SH-SY5Y (cell line): ENCODE data around the gene HMGXB3.

ENCODE experiments used
- GATA2 ChIP-seq: IDR thresholded peaks from 2 replicates; pipeline ENCODE4 v1.6.1; 2011; ENCODE audit warnings: mild to moderate bottlenecking, low read depth, low read length
- GATA3 ChIP-seq: IDR thresholded peaks from 2 replicates; pipeline ENCODE4 v1.6.1; 2011; ENCODE audit warnings: low read depth, mild to moderate bottlenecking, low read length, moderate library complexity

The HMGXB3 gene

GRCh38 chr5:150064681-150065220 lies 64.2 kb downstream of the HMGXB3 start:
- no peak for TF ChIP-seq GATA3
- TF ChIP-seq GATA2: no peak

- no peak for TF ChIP-seq GATA2
- TF ChIP-seq GATA3: no peak
Observed at GRCh38 chr5:150065346-150065745, 64.8 kb downstream of the HMGXB3 start.

- TF ChIP-seq GATA3: no peak
- no peak for TF ChIP-seq GATA2
Observed at GRCh38 chr5:150065886-150066285, 65.3 kb downstream of the HMGXB3 start.

- TF ChIP-seq GATA3 (no peak), GATA2 (no peak)
Observed at GRCh38 chr5:150066436-150066835, 65.9 kb downstream of the HMGXB3 start.

GRCh38 chr5:150066901-150067396 lies 66.4 kb downstream of the HMGXB3 start:
- no peak for TF ChIP-seq GATA3
- no peak for TF ChIP-seq GATA2

- TF ChIP-seq GATA3 (no peak), GATA2 (no peak)
Observed at GRCh38 chr5:150067405-150067960, 66.9 kb downstream of the HMGXB3 start.

- TF ChIP-seq GATA3: no peak
- no peak for TF ChIP-seq GATA2
Observed at GRCh38 chr5:150068071-150068470, 67.5 kb downstream of the HMGXB3 start.

- TF ChIP-seq GATA3 (no peak), GATA2 (no peak)
Observed at GRCh38 chr5:150068472-150068871, 67.9 kb downstream of the HMGXB3 start.

GRCh38 chr5:150068961-150069645 lies 68.6 kb downstream of the HMGXB3 start:
- TF ChIP-seq GATA2 (no peak), GATA3 (no peak)

- no peak for TF ChIP-seq GATA2
Observed at GRCh38 chr5:150069672-150070627, 69.4 kb downstream of the HMGXB3 start.

- TF ChIP-seq GATA3 (no peak), GATA2 (no peak)
Observed at GRCh38 chr5:150070821-150071220, 70.3 kb downstream of the HMGXB3 start.

GRCh38 chr5:150073086-150073625 lies 72.6 kb downstream of the HMGXB3 start:
- no peak for TF ChIP-seq GATA2
- no peak for TF ChIP-seq GATA3

- TF ChIP-seq GATA2: no peak
- TF ChIP-seq GATA3: no peak
Observed at GRCh38 chr5:150073677-150074076, 73.1 kb downstream of the HMGXB3 start.

- TF ChIP-seq GATA2: no peak
- TF ChIP-seq GATA3: no peak
Observed at GRCh38 chr5:150075233-150075632, 74.7 kb downstream of the HMGXB3 start.
